Cerebellar cortex (tissue), 1 donor: ENCODE measurements around the gene OIT3.

Source experiments
- DNase-seq: peaks from one replicate; pipeline ENCODE4 v3.0.0-alpha.2; 2015; ENCODE audit warnings: low spot score

The OIT3 gene

DNA sequence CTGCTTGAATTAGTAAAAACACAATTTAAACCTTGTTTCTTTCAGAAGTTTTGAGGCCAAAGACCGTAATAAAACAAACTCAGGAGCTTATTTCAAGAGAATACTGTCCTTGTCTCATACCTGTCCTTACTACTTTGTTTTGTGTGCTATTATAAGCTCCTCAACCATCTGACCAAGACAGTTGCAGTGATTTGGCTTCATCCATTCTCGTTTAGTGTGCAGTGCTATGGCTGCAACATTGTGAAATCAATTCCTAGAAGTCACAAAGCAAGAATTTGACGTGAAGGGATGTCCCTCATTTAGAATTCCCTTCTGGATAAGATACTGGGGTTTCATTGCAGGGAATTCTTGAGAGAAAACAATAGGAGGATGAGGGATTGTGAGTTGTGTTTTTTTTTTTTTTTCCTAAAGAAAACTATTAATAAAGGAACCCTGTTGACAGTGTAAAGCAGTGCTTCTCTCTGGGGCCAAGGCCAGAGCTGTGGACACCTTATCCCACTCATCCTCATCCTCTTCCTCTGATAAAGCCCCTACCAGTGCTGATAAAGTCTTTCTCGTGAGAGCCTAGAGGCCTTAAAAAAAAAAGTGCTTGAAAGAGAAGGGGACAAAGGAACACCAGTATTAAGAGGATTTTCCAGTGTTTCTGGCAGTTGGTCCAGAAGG lies at the start of gene OIT3:
OIT3 (plus strand) TSS at position 604 of the 663 bp plus-strand sequence. CDS start 60 bp downstream, outside the sequence.
- no peak for DNase-seq

DNA sequence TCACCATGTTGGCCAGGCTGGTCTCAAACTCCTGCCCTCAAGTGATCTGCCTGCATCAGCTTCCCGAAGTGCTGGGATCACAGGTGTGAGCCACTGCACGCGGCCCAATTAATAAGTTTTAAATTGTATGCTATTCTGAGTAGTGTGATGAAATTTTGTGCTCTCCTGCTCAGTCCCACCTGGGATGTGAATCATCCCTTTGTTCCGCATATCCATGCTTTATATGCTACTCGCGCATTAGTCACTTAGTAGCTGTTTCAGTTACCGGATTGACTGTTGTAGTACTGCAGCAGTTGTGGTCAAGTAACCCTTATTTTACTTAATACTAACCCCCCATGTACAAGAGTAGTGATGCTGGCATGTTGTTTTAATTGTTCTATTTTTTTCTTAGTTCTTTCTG lies 47.3 kb upstream of the OIT3 start:
- DNase-seq: no peak

DNA sequence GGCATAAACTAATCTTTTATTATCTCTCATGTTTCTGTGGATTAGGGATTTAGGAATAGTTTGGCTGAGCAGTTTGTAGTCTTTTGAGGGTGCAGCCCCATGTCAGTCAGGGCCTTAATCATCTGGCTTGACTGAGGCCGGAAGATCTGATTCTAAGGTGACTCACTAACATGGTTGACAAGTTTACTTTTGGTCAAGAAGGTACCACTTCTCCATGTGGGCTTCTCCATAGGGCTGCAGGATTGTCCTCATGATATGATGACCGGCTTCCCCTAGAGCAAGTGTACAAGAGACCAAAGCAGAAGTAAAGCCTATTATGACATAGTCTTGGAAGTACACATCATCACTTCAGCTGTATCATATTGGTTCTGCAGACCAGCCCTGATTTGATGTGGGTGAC lies 45.9 kb upstream of the OIT3 start:
- DNase-seq: no peak

DNA sequence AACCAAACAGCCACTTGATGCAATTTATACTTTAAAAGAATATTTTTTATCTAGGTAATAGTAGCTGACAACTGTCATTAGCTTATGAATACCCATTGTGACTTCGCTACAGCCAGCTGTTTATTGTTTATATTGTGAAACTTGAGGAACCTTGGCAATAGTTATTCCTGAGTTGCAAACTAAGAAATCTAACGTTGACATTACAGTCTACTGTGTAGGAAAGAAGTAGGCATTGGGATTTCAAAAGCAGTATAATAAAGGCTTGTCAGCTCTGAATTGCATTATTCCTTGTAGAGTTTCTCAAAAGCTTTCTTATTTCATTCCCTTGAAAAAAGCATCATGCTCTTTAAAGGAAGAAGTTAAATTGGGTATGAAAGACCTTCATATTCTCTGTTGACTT lies 42.7 kb upstream of the OIT3 start:
- DNase-seq: no peak

DNA sequence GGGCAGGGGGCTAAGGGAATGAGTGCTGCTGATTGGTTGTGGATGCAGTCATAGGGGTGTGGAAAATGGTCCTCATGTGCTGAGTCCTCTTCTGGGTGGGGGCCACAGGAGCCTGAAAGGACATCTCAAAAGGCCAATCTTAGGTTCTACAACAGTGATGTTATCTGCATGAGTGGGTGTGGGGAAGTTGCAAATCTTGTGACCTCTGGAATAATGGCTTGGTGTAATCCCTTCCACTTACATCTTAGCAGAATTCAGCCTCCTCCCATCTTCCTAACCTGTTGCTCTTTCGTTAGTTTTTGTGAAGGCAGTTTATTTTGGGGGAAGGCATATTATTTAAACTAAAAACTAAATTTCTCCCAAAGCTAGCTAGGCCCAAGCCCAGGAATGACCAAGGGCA lies 42.0 kb upstream of the OIT3 start:
- DNase-seq: no peak

DNA sequence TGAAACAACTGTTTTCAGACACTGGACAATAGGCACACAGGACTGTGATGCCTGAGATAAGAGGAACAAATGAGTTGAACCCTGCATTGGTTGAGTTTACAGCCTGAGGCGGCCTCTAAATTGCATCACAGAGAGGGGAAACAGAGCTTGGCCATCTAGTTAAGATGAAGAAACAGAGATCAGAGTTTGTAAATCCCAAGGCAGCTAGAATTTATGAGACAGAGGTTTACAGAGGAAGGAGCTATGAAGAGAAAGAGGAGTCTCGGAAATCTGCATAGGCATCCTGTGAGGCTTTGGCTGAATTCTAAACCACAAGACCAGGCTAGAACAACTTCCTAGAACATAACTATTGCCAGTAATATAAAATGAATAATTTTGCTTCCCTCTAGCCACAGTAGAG lies 41.0 kb upstream of the OIT3 start:
- DNase-seq: no peak

DNA sequence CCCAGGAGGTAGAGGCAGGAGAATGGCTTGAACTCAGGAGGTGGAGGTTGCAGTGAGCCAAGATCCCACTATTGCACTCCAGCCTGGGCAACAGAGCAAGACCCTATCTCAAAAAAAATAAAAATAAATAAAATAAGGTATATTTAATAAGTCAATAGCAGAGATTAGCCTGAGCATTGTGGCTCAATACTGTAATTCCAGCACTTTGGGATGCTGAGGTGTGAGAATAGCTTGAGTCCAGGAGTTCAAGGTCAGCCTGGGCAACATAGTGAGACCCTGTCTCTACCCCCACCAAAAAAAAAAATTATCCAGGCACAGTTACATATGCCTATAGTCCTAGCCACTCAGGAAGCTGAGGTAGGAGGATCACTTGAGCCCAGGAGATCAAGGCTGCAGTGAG lies 38.4 kb upstream of the OIT3 start:
- DNase-seq: no peak

DNA sequence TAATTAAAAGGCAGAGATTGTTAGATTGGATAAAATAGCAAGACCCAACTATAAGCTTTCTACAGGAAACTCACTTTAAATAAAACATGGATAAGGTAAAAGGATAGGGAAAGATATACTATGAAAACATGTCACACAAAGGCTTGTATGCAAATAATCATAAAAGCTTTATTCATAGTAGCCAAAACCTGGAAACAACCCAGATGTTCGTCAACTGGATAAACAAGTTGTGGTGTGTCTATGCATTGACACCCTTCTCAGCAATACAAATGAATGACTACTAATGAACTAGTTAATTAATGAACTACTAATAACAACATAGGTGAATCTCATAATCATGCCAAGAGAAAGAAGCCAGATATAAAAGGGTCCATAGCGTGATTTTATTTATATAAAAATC lies 37.7 kb upstream of the OIT3 start:
- DNase-seq: no peak

DNA sequence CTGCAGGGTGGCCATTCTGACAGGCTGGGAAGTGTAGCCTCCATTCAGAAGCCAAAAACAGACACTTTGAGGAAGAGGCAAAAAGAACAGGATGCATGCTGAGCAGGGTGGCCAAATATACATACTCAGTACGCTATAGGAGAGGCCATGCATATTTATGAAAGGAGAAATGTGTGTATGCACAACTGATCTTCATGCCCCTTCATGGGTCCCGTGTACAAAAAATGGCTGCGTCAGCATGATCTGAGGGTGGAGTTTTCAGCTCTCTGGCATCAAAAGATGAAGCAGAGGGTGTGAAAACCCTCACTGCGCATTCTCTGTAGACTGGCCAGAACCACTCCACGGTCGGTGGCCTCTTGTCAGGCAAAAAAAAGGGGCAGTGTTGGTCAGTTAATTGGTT lies 35.5 kb upstream of the OIT3 start:
- DNase-seq: no peak

DNA sequence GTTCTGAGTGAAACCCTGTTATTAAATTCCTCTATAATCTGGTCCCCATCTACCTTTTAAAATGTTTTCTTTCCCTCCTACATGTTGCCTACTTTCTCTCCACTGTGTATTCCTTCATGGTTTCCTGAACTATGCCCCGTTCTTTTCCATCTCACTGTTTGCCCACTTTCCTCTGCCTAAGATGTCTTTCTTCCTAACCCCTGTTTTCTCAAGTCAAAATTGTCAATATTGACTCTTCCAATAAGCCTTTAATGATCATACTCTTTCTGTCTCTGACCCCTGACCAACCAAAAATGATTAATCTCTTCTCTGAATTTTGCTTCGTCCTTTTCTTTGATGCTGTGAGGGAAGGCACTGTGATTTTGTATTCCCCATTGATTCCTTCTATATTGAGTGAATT lies 30.6 kb upstream of the OIT3 start:
- DNase-seq: no peak

DNA sequence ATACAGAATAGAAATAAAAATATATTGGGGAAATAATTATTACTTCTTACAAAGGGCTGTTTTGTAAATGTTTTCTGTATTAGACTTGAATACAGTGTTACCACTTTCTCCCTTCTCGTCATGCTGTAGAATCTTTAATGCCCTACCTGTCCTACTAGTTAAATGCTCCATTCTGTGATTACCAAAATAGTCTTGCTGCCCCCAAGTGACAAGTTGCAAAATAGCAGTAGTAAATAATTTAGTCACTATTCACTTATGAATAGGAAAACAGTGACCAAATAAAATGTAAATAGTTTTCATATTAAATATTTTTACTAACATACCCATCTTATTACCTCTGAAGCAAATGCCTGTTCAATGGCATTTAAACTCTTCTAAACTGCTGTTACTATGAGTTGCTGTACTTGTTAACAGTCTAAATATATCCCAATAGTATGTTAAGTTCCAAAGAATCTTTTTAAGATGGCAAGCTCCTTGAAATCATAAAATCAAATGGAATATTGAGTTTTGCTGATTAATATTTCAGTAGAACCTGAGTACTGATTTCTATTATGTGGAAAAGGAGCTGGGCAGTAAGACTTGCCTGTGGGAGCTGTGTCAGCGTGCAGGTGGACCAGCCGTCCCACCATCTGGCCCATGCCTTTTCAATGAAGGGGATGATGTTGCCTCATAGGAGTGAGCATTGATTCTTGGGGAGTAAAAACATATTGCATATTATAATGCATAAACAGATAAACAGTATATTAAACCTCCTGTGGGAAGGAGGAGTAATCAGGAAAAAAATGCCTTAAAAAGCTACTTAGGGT lies 18.1 kb upstream of the OIT3 start:
- peak; percentile 83 for DNase-seq

DNA sequence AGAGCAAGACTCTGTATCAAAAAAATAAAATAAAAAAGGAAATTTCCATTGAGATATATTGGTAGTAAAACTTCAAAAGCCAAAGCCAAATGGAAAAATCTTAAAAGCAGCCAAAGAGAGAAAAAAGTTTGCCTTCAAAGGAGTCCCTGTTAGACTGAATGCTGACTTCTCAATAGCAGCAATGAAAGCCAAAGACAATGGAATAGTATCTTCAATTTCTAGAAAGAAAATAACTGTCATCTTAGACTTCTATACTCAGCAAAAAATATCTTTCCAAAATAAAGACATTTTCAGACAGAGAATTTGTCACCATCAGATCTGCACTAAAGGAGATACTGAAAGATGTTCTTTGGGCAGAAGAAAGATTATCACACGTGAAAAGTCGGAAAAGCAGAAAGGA lies 14.3 kb upstream of the OIT3 start:
- no peak for DNase-seq

DNA sequence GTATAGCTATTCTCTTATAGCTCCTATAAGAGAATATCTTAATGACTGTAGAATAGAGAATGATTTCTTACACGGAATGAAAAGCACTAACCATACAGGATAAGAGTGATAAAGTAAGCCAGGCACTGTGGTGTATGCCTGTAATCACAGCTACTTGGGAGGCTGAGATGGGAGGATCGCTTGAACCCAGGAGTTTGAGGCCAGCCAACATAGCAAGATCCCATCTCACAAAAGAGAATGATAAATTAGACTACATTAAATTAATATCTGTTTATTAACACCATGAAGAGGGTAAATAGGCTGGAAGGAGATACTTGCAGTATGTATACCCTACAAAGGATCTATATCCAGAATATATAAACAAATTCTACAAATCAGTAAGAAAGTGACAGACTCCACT lies 12.2 kb upstream of the OIT3 start:
- no peak for DNase-seq

DNA sequence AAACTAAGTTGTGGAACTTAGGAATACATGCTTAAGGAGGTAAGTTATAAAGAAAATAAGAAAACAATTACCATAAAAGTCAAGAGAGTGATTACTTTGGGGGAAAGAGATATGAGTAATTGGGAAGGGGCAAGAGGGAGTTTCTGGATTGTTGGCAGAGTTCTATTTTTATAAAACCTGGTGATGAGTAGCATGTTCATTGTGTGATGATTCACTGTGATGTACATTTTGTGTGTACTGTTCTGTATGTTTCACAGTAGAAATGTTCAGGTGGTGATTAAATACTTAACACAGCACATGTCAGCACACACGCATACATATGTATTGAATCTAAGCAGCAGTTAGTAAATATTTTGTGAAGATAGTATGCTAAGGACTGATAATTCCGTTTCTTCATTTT lies 9.7 kb upstream of the OIT3 start:
- no peak for DNase-seq

DNA sequence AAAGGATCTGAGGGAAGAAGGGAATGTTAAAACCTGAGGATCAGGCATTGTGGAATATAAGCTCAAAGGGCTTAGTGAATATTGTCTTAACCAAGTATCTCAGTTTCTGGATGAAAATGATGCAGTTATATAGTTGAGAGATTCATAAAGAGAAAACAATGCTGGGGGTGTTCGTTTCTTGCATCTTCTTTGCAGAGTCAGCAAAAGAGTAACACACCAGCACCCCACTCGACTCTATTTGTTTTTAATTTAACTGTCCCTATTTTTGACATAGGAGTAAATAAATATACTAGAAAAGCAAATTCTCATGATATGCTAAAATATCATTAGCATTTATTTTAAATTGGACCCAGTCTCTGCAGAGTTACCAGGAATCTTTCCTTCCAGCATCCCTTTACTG lies 7.6 kb upstream of the OIT3 start:
- no peak for DNase-seq

DNA sequence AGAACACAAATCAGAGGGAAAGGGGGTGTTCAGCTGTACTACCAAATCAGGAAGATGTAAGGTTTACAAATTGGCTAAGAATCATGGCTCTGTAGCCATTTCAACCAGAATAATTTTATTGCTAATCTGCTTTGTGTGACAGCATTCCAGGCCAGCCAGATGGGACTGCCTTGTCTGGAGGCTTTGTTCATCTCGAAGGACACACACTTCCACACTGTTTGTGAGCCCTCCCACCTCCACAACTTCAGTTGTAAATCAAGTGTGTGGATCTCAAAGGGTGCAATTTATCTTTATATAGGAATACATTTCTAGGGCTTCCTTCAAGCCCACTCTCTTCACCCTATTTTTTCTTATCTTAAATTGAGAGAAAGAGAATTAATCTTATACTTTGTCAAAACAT lies 6.9 kb upstream of the OIT3 start:
- peak; percentile 44 for DNase-seq

DNA sequence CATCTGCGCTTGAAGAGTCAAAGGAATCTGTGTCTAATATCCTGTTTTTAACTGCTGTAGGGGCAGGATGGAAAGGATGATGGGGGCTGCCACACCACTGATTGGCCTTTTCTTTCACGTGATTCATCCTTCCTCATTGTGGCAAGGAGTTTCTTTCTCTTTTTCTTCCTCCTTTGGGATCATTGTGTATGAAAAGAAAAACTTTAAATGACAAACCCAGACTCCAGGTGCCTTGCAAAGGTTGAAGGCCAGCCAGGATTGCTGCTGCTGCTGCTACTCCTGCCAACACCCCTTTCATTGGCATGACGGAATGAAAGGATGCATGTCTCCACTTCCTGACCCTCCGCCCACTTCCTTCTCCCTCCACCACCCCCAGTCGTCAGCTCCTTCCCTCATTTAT lies 6.5 kb upstream of the OIT3 start:
- no peak for DNase-seq

DNA sequence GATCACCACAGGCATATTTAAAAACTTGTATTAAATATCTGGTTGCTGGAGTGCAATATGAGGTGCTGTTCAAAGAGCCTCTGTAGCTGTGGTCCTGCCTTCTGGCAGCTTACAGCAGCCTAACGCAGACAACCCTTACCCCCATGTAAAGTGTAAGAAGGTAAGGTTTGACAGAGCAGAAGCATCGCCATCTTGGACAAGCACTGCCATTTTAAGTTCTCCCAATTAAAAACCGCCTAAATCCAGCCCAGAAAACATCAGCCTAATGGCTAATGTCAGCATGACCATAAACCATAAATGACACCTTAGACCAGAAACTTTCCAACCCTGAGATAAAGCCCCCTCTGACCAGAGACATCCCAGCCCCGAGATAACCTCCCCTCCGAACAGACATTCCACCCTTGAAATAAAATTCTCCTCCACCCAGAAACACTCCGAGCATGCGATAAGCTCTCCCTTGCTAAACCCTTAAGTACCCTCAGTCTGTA lies 5.3 kb upstream of the OIT3 start:
- no peak for DNase-seq

DNA sequence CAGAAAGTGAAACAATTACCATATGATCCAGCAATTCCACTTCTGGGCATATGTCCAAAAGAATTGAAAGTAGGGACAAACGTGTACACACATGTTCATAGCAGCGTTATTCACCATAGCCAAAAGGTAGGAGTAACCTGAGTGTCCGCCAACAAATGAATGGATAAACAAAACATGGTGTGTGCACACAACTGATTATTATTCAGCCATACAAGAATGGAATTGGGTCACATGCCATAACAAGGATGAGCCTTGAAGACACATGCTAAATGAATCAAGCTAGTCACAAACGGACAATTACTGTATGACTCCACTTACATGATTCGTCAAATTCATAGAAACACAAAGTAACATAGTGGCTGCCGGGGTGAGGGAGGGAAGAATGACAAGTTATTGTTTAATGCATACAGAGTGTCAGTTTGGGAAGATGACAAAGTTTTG lies 4.1 kb upstream of the OIT3 start:
- no peak for DNase-seq

DNA sequence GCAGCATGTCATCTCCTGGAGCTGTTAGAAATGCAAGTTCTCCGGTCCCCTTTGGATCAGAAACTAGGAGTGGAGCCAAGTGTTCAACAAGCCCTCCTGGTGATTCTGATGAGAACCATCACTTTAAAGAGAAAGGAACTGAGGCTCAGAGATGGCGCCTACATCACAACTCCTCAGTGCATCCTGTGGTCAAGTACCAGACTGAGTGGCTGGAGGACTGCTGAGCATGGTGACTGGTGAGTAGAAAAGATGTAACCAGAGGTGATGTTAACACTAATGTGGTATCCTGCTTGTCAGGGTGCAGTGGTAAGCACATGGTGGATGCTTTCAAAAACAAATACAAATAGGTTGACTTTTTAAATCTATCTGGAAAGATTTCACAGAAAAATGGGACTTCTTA lies 3.5 kb upstream of the OIT3 start:
- no peak for DNase-seq

DNA sequence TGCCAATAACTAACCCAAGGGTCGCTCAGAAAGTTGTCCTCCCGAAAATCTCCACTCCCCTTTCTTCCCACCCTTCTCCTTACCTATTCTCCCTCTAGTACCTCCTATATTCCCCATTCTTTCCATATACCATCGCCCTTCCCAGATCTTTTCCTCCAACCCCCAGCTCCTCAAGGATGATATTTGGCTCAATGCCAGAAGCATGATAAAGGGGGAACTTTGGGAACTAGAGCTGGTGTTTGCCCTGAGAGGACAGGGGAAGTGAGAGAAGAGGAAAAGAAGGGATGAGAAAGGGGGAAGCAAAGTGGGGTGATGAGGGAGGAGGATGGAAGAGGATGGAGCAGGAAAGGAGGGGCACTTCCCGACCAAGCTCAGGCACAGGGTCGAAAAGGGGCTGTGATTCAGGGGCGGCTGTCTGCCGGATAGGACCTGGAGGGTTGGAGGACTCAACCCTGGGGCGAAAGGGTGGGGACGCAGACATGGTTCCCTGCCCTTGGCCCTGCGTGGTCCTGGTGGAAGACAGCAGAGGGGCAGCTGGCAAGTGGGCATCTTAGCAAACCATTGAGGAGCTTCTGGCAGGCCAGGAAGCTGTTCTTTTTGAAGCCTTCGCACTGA lies 1.8 kb downstream of the OIT3 start:
- no peak for DNase-seq

DNA sequence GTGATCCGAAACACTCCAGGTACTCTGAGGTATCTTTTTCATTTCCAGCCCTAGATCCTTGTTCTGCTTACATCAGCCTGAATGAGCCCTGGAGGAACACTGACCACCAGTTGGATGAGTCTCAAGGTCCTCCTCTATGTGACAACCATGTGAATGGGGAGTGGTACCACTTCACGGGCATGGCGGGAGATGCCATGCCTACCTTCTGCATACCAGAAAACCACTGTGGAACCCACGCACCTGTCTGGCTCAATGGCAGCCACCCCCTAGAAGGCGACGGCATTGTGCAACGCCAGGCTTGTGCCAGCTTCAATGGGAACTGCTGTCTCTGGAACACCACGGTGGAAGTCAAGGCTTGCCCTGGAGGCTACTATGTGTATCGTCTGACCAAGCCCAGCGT lies 5.1 kb downstream of the OIT3 start:
- DNase-seq: no peak

DNA sequence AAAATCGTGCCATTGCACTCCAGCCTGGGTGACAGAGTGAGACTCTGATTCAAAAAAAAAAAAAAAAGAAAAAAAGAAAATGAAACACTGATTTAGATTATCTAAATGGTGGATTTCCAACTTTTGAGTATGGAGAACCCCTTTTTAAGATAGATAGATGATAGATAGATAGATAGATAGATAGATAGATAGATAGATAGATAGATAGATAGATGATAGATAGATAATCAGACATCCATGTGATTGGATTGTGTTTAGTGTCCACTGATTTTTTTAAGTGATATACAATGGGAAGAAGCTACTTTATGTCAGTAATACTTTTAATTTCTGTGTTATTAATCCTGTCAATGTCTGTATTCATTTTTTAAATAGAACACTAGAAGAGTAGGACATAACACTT lies 6.0 kb downstream of the OIT3 start:
- no peak for DNase-seq
